ENCODE results near the gene AGBL1.

AGBL1 gene

DNA sequence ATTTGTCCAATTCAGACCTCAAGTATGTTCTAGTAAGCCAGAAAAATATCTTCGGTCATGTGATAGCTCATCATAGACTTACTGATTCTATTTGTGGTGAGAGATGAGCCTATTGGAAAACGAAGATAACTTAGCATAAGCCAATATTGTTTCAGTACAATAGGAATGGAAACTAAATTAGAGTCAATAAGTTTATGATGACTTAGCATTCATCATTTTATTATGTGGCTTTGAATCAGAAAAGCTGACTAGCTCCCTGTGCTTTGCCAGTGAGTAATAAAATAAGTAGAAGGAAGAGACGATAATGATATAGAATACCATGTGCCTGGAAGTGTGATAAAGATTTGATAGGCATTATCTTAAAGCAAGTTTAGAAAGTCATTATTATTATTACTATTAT lies 605.6 kb downstream of the AGBL1 start:
- Histone ChIP-seq H3K4me2 (no peak overlapping the region), H3K4me3 (IDR thresholded peaks at IDR 0.05; ENCODE audit: insufficient read depth, low read depth, low read length) (no peak overlapping the region), H4K20me1 (ENCODE audit: insufficient read depth) (no peaks in the 10 kb centered on the region), H3K36me3 (ENCODE audit: insufficient read depth) (no peaks in the 10 kb centered on the region), H3K27me3 (ENCODE audit: insufficient read depth, low read depth) (no peaks in the 10 kb centered on the region), H3K4me1 (ENCODE audit: low read depth, poor library complexity, severe bottlenecking) (no peaks in the 10 kb centered on the region), H2AFZ (ENCODE audit: low read depth) (no peak overlapping the region), H3K79me2 (ENCODE audit: insufficient read depth, low read depth) (no peaks in the 10 kb centered on the region), H3K9ac (no peak overlapping the region), H3K27ac (no peak overlapping the region)
- TF ChIP-seq, protein P1, sequence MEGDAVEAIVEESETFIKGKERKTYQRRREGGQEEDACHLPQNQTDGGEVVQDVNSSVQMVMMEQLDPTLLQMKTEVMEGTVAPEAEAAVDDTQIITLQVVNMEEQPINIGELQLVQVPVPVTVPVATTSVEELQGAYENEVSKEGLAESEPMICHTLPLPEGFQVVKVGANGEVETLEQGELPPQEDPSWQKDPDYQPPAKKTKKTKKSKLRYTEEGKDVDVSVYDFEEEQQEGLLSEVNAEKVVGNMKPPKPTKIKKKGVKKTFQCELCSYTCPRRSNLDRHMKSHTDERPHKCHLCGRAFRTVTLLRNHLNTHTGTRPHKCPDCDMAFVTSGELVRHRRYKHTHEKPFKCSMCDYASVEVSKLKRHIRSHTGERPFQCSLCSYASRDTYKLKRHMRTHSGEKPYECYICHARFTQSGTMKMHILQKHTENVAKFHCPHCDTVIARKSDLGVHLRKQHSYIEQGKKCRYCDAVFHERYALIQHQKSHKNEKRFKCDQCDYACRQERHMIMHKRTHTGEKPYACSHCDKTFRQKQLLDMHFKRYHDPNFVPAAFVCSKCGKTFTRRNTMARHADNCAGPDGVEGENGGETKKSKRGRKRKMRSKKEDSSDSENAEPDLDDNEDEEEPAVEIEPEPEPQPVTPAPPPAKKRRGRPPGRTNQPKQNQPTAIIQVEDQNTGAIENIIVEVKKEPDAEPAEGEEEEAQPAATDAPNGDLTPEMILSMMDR (conservative IDR thresholded peaks at IDR 0.05; ENCODE audit: low read depth, low read length): no peak

DNA sequence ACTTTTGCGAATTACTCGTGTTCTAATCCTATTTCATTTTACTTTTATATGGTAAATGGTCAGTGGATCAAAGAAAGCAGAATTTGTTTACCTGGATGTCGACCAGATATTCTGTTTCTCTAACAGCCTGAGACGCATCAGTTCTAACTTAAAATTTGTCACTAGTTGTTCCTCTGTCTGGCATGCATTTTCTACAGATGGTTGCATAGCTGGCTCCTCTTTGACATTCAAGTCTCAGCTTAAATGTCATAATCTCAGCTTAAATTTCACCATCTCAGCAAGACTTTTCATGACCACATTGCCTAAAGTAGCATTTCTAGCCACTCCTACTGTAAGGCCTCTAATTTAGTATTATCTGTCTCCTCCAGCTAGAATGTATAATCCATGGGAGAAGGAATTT lies 609.3 kb downstream of the AGBL1 start:
- H3K9ac ChIP-seq: no peak overlapping the region
- H3K36me3 ChIP-seq (ENCODE audit: insufficient read depth): no peaks in the 10 kb centered on the region
- H3K79me2 ChIP-seq (ENCODE audit: insufficient read depth, low read depth): no peaks in the 10 kb centered on the region
- H3K4me1 ChIP-seq (ENCODE audit: low read depth, poor library complexity, severe bottlenecking): no peaks in the 10 kb centered on the region
- no peak overlapping the region for H3K27ac ChIP-seq
- no peaks in the 10 kb centered on the region for H3K27me3 ChIP-seq (ENCODE audit: insufficient read depth, low read depth)
- H2AFZ ChIP-seq (ENCODE audit: low read depth): no peak overlapping the region
- H4K20me1 ChIP-seq (ENCODE audit: insufficient read depth): no peaks in the 10 kb centered on the region
- H3K4me3 ChIP-seq (IDR thresholded peaks at IDR 0.05; ENCODE audit: insufficient read depth, low read depth, low read length): no peak overlapping the region
- TF ChIP-seq, protein P1 (conservative IDR thresholded peaks at IDR 0.05; ENCODE audit: low read depth, low read length): no peak
- H3K4me2 ChIP-seq: no peak overlapping the region

DNA sequence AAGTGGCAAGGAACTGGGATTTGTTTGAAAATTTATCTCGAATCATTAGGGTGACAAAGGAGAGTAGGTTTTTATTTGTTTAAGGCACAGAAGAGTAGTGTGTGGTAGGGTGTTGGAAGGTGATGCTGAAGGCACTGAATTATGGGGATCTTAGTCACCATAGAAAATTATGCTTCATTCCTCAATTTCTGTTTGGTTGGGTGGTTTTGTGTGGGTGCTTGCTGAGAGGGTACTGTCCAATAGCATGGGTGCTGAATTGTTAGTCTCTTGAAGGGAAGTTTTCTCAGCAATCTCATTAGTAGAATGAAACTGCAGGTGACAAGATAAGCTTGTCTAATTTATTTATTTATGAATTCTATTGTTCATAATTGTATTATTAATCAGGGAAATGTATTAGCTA lies 610.9 kb downstream of the AGBL1 start:
- Histone ChIP-seq H3K36me3 (ENCODE audit: insufficient read depth) (no peaks in the 10 kb centered on the region), H3K4me3 (IDR thresholded peaks at IDR 0.05; ENCODE audit: insufficient read depth, low read depth, low read length) (no peak overlapping the region), H3K79me2 (ENCODE audit: insufficient read depth, low read depth) (no peaks in the 10 kb centered on the region), H4K20me1 (ENCODE audit: insufficient read depth) (no peaks in the 10 kb centered on the region), H3K27me3 (ENCODE audit: insufficient read depth, low read depth) (no peaks in the 10 kb centered on the region), H3K9ac (no peak overlapping the region), H3K27ac (no peak overlapping the region), H2AFZ (ENCODE audit: low read depth) (no peak overlapping the region), H3K4me2 (no peak overlapping the region), H3K4me1 (ENCODE audit: low read depth, poor library complexity, severe bottlenecking) (no peaks in the 10 kb centered on the region)
- TF ChIP-seq, protein P1 (conservative IDR thresholded peaks at IDR 0.05; ENCODE audit: low read depth, low read length): no peak

DNA sequence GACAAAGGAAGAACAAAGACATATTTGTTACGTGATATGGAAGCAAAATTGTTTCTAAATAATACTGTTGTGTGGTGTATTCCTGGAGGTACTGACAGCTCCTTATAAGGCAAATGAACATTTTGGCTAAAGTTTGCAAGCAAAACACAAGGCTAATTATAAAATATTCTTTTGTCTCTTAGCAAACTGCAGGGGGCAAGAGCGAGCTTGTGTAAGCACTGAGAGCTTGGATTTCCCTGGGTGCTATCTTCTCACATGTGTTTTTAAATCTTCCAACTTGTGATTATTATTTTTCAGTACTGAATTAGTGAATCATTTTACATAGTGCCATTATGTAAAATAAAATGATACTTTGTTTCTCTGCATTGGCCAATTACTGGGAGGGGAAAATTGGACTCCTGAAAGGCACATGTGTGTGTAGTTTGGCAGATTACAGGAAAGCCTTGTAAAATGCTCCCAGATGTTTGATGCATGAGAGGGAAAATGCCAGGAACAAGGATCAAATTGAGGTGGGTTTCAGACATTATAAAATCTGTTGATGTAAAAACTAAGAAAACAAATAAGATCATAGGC lies 611.5 kb downstream of the AGBL1 start:
- no peak overlapping the region for H3K4me3 ChIP-seq (IDR thresholded peaks at IDR 0.05; ENCODE audit: insufficient read depth, low read depth, low read length)
- no peaks in the 10 kb centered on the region for H4K20me1 ChIP-seq (ENCODE audit: insufficient read depth)
- no peak overlapping the region for H3K4me2 ChIP-seq
- H3K4me1 ChIP-seq (ENCODE audit: low read depth, poor library complexity, severe bottlenecking): no peaks in the 10 kb centered on the region
- H2AFZ ChIP-seq (ENCODE audit: low read depth): no peak overlapping the region
- H3K36me3 ChIP-seq (ENCODE audit: insufficient read depth): no peaks in the 10 kb centered on the region
- no peaks in the 10 kb centered on the region for H3K27me3 ChIP-seq (ENCODE audit: insufficient read depth, low read depth)
- no peaks in the 10 kb centered on the region for H3K79me2 ChIP-seq (ENCODE audit: insufficient read depth, low read depth)
- H3K27ac ChIP-seq: no peak overlapping the region
- H3K9ac ChIP-seq: no peak overlapping the region
- TF ChIP-seq, protein P1 (conservative IDR thresholded peaks at IDR 0.05; ENCODE audit: low read depth, low read length): no peak
